ENCODE data around the gene FBXO28. TPM values are rescaled to one million over a fixed set of nuclear protein-coding genes. Genes with fewer than 3 reads are reported as not detected.

The FBXO28 gene
- total RNA-seq, 1 donor from 2014 or later = 52.1 TPM

DNA sequence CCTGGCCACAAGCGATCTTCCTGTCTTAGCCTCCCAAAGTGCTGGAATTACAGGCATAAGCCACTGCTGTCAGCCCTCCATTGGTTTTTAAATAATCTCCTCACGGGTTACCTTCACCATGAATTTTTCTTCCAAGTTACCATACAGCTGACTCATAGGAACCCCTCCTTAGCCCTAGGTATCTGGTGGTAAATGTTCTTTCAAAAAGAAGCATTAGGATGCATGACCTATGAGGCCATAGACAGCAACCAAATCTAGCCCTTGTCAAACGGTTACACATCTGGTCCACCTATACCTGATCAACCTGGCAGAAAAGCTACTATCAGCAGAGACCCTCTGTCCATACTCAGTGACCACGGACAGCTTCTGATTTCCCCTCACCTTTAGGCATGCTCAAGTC, 56.4 kb downstream of the FBXO28 start:
- no peak for DNase-seq (ENCODE audit: low spot score)
- H3F3A ChIP-seq (ENCODE audit: low read depth) = no peaks in the 10 kb centered on the region
- H3K9me3 ChIP-seq (ENCODE audit: low read depth) = no peaks in the 10 kb centered on the region
- H3K79me2 ChIP-seq (ENCODE audit: low read depth) = no peaks in the 10 kb centered on the region
- peaks cover 2% of the 10 kb centered on the region for H3K27me3 Mint-ChIP-seq (ENCODE audit: insufficient read depth, low read depth)
- H3K36me3 ChIP-seq = no peaks in the 10 kb centered on the region
- no peak overlapping the region for H3K27ac ChIP-seq
- no peaks in the 10 kb centered on the region for H4K20me1 ChIP-seq (ENCODE audit: low read depth)
- peaks cover 1% of the 10 kb centered on the region for H3K36me3 Mint-ChIP-seq
- no peak overlapping the region for H3K27ac Mint-ChIP-seq
- no peak overlapping the region for H3K9ac ChIP-seq
- H3K4me2 ChIP-seq = no peak overlapping the region
- TF ChIP-seq EZH2 (IDR thresholded peaks at IDR 0.05) (no peak), EZH2phosphoT487 (IDR thresholded peaks at IDR 0.05) (no peak)
- TF ChIP-seq, protein P1, sequence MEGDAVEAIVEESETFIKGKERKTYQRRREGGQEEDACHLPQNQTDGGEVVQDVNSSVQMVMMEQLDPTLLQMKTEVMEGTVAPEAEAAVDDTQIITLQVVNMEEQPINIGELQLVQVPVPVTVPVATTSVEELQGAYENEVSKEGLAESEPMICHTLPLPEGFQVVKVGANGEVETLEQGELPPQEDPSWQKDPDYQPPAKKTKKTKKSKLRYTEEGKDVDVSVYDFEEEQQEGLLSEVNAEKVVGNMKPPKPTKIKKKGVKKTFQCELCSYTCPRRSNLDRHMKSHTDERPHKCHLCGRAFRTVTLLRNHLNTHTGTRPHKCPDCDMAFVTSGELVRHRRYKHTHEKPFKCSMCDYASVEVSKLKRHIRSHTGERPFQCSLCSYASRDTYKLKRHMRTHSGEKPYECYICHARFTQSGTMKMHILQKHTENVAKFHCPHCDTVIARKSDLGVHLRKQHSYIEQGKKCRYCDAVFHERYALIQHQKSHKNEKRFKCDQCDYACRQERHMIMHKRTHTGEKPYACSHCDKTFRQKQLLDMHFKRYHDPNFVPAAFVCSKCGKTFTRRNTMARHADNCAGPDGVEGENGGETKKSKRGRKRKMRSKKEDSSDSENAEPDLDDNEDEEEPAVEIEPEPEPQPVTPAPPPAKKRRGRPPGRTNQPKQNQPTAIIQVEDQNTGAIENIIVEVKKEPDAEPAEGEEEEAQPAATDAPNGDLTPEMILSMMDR (IDR thresholded peaks at IDR 0.05) = no peak
- H3K9me3 Mint-ChIP-seq = peaks cover 9% of the 10 kb centered on the region
- peaks cover 2% of the 10 kb centered on the region for H3K4me1 Mint-ChIP-seq
- H3K4me1 ChIP-seq = no peaks in the 10 kb centered on the region
- H2AFZ ChIP-seq (replicated peaks) = no peak overlapping the region
- H3K4me3 ChIP-seq = no peak overlapping the region
- peaks cover 8% of the 10 kb centered on the region for H3K27me3 ChIP-seq
- H3K4me3 Mint-ChIP-seq = no peak overlapping the region

DNA sequence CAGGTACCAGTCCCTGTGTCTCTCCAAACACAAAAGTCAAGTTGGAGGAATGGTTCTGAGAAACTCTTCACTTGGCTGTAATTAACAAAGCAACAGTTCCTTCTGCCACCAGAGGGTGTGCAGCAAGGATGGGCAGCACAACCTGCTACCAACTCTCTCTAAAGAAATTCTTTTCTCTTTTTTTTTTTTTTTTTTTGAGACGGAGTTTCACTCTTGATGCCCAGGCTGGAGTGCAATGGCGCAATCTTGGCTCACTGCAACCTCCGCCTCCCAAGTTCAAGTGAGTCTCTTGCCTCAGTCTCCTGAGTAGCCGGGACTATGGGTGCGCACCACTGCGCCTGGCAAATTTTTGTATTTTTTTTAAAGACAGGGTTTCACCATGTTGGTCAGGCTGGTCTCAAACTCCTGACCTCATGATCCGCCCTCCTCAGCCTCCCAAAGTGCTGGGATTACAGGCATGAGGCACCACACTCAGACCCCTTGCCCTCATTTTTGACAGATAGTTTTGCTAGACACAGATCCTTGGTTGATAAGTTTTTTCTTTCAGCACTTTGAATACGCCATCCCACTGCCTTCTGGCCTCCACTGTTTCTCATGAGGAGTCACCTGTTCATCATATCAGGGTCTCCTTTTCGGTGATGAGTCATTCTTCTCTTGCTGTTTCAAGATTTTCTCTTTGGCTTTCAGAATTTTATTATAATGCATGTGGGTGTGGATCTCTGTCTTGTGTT, 57.0 kb downstream of the FBXO28 start:
- Histone ChIP-seq H4K20me1 (ENCODE audit: low read depth) (no peaks in the 10 kb centered on the region), H3K4me1 (no peaks in the 10 kb centered on the region), H3K27ac (no peak overlapping the region), H3K4me3 (no peak overlapping the region), H3K9me3 (ENCODE audit: low read depth) (no peaks in the 10 kb centered on the region), H3F3A (ENCODE audit: low read depth) (no peaks in the 10 kb centered on the region), H3K9ac (no peak overlapping the region), H2AFZ (replicated peaks) (no peak overlapping the region), H3K4me2 (no peak overlapping the region), H3K79me2 (ENCODE audit: low read depth) (no peaks in the 10 kb centered on the region), H3K27me3 (peaks cover 10% of the 10 kb centered on the region), H3K36me3 (no peaks in the 10 kb centered on the region)
- H3K4me3 Mint-ChIP-seq = no peak overlapping the region
- TF ChIP-seq EZH2 (IDR thresholded peaks at IDR 0.05) = no peak
- TF ChIP-seq, protein P1 (IDR thresholded peaks at IDR 0.05) = peak; percentile 35
- H3K27ac Mint-ChIP-seq = no peak overlapping the region
- peaks cover 8% of the 10 kb centered on the region for H3K4me1 Mint-ChIP-seq
- peaks cover 2% of the 10 kb centered on the region for H3K27me3 Mint-ChIP-seq (ENCODE audit: insufficient read depth, low read depth)
- H3K36me3 Mint-ChIP-seq = peaks cover 1% of the 10 kb centered on the region
- DNase-seq (ENCODE audit: low spot score) = peak; percentile 19
- H3K9me3 Mint-ChIP-seq = peaks cover 9% of the 10 kb centered on the region

DNA sequence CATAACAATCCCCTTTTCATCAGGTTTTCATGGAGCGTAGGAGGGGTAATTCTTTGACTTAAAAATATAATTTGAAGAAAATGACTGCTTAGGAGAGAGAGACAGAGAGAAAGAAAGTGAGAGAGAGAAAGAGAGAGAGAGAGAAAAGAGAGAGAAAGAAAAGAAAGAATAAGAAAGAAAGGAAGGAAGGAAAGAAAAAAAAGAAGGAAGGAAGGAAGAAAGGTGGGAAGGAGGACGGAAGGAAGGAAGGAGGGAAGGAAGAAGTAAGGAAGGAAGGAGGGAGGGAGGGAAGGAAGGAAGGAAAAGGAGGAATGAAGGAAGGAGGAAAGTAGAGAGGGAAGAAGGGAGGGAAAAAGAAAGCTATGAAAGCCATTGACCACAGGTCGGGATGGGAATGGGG, 58.3 kb downstream of the FBXO28 start:
- no peaks in the 10 kb centered on the region for H3K79me2 ChIP-seq (ENCODE audit: low read depth)
- H3K27ac Mint-ChIP-seq = no peak overlapping the region

More for the DNA sequence above, 58.3 kb downstream of the FBXO28 start:
- Histone ChIP-seq H3F3A (ENCODE audit: low read depth) (no peaks in the 10 kb centered on the region), H3K9me3 (ENCODE audit: low read depth) (no peaks in the 10 kb centered on the region), H3K36me3 (no peaks in the 10 kb centered on the region), H3K9ac (no peak overlapping the region), H4K20me1 (ENCODE audit: low read depth) (no peaks in the 10 kb centered on the region), H3K4me1 (no peaks in the 10 kb centered on the region), H3K27ac (no peak overlapping the region), H2AFZ (replicated peaks) (no peak overlapping the region), H3K4me2 (no peak overlapping the region), H3K27me3 (peaks cover 10% of the 10 kb centered on the region), H3K4me3 (no peak overlapping the region)
- H3K4me3 Mint-ChIP-seq = no peak overlapping the region
- peaks cover 2% of the 10 kb centered on the region for H3K27me3 Mint-ChIP-seq (ENCODE audit: insufficient read depth, low read depth)
- TF ChIP-seq EZH2 (IDR thresholded peaks at IDR 0.05) (no peak), EZH2phosphoT487 (IDR thresholded peaks at IDR 0.05) (no peak)
- TF ChIP-seq, protein P1 (IDR thresholded peaks at IDR 0.05) = no peak
- H3K9me3 Mint-ChIP-seq = peaks cover 9% of the 10 kb centered on the region
- H3K36me3 Mint-ChIP-seq = peaks cover 1% of the 10 kb centered on the region
- peaks cover 9% of the 10 kb centered on the region for H3K4me1 Mint-ChIP-seq
- no peak for DNase-seq (ENCODE audit: low spot score)
